ENCODE measurements around the gene RET.

RET gene

DNA sequence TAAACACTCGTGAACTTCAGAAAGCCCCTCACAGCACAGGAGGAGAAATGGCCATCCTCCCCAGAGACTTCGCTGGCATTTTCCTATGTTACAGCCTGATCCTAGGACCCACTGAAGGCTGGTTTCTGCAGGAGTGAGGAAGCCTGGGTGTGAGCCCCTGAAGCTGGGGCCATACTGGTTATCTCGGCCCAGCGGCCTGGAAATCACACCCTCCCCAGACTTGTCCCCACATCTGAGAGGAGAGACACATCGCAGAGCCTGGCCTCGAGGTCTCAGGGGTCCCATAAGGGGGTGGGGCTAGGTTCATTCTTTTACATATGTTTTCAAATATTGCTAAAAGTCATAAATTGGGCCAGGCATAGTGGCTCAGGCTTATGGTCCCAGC, 17.5 kb upstream of the RET start:
- in situ Hi-C loops (cut with MboI; ENCODE audit: low pct_unique_long_range_greater_than_20kb, low sequenced_read_pairs) = no loop called here
- DNase-seq = no peak

DNA sequence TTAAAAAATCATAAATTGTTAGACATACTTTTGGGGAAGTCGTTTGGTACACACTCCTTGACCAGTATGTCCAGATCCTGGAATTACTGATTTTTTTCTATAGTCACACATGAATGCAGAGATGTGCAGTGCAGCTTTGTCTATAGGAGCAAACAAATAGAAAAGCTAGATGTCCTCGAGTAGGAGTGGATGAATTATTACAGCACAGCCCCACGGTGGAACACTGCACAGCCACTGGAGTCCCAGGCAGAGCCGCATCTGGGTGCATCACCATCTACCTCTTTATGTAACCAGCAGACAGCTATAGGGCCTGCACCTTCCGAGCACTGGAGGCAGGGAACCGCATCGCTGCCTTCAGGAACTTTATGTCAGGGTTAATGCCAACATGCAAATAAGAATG, 17.0 kb upstream of the RET start:
- DNase-seq = no peak
- in situ Hi-C loops (cut with MboI; ENCODE audit: low pct_unique_long_range_greater_than_20kb, low sequenced_read_pairs) = no loop called here

- in situ Hi-C loops (cut with MboI; ENCODE audit: low pct_unique_long_range_greater_than_20kb, low sequenced_read_pairs) = no loop called here
- no peak for DNase-seq
Observed at GRCh38 chr10:43060291-43060690, 16.6 kb upstream of the RET start.

DNA sequence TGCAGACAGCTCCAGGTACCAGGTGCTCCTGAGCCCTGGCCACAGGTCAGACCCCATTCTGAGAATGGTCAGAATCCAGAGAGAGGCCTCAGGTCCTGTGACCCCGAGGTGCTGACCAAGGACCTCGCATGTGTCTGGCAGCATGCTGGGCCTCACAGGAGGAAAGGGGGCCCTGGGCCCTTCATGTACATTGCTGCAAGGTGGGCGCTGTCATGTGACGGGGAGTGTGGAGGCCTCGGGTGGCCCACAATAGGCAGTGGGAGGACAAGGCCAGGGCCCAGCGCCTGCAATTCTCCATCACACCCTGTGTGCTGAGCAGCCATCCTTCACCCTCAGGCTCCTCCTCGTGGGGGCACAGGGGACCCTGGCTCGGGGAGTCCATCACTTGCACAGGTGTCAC, 15.5 kb upstream of the RET start:
- DNase-seq = no peak
- in situ Hi-C loops (cut with MboI; ENCODE audit: low pct_unique_long_range_greater_than_20kb, low sequenced_read_pairs) = no loop called here

DNA sequence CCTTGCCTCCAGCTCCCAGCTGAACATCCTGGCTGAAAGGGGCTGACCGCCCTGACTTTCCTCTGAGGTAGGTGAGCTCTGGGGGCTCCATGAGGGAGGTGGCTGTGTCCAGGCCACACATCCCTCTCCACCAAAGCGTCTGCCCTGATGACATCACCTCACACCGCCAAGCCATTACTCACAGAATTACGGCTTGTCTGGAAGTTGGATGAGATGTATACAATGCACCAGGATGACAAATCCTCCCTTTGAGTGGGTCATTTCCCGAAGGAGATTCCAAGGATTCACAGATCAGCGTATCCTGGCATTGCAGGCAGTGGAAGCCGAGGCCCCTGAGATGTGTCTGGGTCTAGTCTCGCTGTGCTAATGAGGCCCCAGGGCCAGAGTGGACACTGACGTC, 15.1 kb upstream of the RET start:
- in situ Hi-C loops (cut with MboI; ENCODE audit: low pct_unique_long_range_greater_than_20kb, low sequenced_read_pairs) = no loop called here
- no peak for DNase-seq

GRCh38 chr10:43062402-43063160, 14.3 kb upstream of the RET start:
- DNase-seq = no peak
- in situ Hi-C loops (cut with MboI; ENCODE audit: low pct_unique_long_range_greater_than_20kb, low sequenced_read_pairs) = no loop called here

- DNase-seq = no peak
- in situ Hi-C loops (cut with MboI; ENCODE audit: low pct_unique_long_range_greater_than_20kb, low sequenced_read_pairs) = no loop called here
Observed at GRCh38 chr10:43064331-43065075, 12.4 kb upstream of the RET start.

GRCh38 chr10:43065234-43065633, 11.6 kb upstream of the RET start:
- DNase-seq = no peak
- in situ Hi-C loops (cut with MboI; ENCODE audit: low pct_unique_long_range_greater_than_20kb, low sequenced_read_pairs) = no loop called here

DNA sequence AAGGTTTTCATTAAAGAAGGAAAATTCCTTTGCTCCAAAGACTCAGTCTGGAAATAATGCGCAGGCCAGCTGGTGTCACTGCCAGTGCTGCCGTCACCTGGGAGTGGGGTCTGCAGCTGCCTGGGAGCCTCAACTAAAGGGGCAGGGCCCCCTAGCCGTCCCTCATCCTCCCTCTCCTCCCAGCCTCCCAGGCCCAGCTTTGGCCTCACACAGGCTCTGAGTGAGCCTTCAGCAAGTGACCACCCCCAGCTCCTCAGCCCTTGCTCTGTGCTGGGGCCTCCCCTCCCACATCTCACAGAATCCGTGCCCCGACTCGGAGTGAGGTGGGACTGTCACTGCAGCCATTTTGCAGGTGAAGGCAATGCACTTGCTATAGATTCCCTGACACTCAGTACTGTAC, 11.1 kb upstream of the RET start:
- in situ Hi-C loops (cut with MboI; ENCODE audit: low pct_unique_long_range_greater_than_20kb, low sequenced_read_pairs) = no loop called here
- no peak for DNase-seq

GRCh38 chr10:43066481-43066880, 10.4 kb upstream of the RET start:
- in situ Hi-C loops (cut with MboI; ENCODE audit: low pct_unique_long_range_greater_than_20kb, low sequenced_read_pairs) = no loop called here
- no peak for DNase-seq

DNA sequence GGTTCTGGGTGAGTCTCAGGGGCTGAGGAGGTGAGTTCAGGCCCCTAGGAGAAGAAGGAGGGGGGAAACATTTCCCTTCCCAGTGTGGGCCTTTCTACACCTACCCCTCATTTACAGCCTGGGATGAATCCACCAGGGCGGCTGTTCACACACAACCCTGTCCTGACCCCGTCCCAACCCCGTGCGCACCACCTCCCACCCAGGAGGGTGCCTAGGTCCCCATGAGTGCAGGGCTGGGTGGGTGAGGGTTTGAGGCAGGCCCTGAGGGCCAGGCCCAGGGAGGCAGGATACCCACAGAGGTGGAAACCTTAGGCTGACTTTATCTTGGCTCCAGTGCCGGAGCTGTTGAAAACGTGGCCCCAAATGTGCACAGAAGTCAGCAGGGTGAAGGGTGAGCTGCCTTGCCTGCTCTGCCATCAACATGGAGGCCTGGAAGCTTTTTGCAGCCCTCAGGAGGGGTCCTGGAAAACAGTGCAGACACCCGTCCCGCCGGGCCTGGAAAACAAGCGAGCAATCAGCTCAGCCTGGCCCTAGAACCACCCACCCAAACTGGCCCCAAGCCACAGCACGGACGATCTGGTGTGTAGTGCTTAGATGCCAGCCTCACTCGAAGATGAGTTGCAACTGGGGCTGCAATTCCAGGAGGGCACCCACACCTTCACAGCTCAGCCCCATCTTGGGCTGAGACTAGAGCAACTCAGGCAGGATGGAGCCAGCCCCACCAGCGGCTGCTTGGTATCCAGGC, 9.3 kb upstream of the RET start:
- no peak for DNase-seq
- in situ Hi-C loops (cut with MboI; ENCODE audit: low pct_unique_long_range_greater_than_20kb, low sequenced_read_pairs) = no loop called here

GRCh38 chr10:43068136-43068395, 8.8 kb upstream of the RET start:
- in situ Hi-C loops (cut with MboI; ENCODE audit: low pct_unique_long_range_greater_than_20kb, low sequenced_read_pairs) = no loop called here

DNA sequence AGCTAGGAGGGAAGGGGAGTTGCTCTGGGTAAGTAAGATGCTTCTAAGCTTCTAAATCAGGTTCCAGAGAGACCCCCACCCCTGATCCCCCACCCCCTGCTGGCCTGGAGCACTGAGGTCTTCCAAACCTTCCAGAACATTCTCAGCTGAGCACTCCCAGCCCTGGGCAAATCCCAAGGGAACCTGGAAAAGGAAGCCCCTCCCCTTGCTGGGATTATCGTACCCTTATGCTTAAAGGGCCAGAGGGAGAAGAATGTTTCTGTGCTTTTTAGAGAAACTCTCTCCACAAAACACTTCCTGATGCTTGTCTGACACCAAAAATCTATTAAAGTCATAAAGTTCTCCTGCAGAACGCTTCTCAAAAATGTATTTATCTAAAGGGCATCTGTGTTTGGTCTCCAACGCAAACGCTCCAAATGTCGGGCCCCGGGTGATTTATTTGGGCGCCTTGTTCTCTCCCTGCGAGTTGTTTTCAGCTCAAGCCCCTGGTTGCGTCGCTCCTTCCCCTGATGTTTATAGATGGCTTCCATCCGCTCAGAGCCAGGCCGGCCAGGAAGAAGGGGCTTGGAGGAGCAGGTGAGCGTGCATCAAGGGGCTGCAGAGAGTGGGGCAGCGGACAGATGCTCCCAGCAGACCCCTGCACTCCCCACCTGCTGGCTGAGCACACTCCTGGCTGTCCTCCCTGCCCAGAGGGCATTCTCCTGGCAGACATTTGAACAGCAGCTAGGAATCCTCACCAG, 8.2 kb upstream of the RET start:
- DNase-seq = no peak
- in situ Hi-C loops (cut with MboI; ENCODE audit: low pct_unique_long_range_greater_than_20kb, low sequenced_read_pairs) = no loop called here

More at GRCh38 chr10:43068136-43068395, 8.8 kb upstream of the RET start:
- no peak for DNase-seq

- in situ Hi-C loops (cut with MboI; ENCODE audit: low pct_unique_long_range_greater_than_20kb, low sequenced_read_pairs) = no loop called here
Observed at GRCh38 chr10:43069211-43069515, 7.7 kb upstream of the RET start.

GRCh38 chr10:43069579-43069978, 7.3 kb upstream of the RET start:
- DNase-seq = no peak
- in situ Hi-C loops (cut with MboI; ENCODE audit: low pct_unique_long_range_greater_than_20kb, low sequenced_read_pairs) = no loop called here

More at GRCh38 chr10:43069211-43069515, 7.7 kb upstream of the RET start:
- no peak for DNase-seq

- in situ Hi-C loops (cut with MboI; ENCODE audit: low pct_unique_long_range_greater_than_20kb, low sequenced_read_pairs) = no loop called here
- DNase-seq = no peak
Observed at GRCh38 chr10:43070121-43071085, 6.5 kb upstream of the RET start.

GRCh38 chr10:43071865-43072650, 4.8 kb upstream of the RET start:
- no peak for DNase-seq

DNA sequence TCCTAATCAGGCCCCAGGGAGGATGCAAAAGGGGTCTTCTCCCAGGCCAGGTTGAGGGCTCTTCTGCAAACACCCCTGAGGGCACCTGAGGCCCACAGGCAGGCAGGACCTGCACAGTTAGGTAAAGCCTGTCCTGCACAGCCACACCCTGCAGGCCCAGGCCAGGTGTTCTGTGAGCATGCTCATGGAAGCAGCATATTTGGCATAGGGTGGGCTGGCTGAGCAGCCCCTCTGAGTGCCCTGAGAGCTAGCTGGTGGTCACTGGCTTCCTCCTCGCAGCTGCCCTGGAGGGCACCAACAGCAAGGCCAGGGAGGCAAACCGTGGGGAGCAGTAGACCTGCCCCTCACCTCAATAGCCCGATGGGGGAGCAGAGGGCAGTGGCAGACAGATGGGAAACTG, 3.7 kb upstream of the RET start:
- no peak for DNase-seq
- in situ Hi-C loops (cut with MboI; ENCODE audit: low pct_unique_long_range_greater_than_20kb, low sequenced_read_pairs) = no loop called here

More at GRCh38 chr10:43071865-43072650, 4.8 kb upstream of the RET start:
- in situ Hi-C loops (cut with MboI; ENCODE audit: low pct_unique_long_range_greater_than_20kb, low sequenced_read_pairs) = no loop called here

Measured in KBM-7 (cell line).